Measurements from ENCODE around the gene N4BP2L1.

GRCh38 chr13:32414580-32414979, 13.3 kb downstream of the N4BP2L1 start:
- TF ChIP-seq EZH2 (IDR thresholded peaks at IDR 0.05; ENCODE audit: insufficient read depth, poor library complexity, severe bottlenecking), result no peak
- TF ChIP-seq EZH2phosphoT487 (IDR thresholded peaks at IDR 0.05; ENCODE audit: insufficient read depth, low read depth), result no peak

All from GM23248 (cell line).